GM06990 (cell line): ENCODE data around the gene EXPH5.

ENCODE experiments used
- DNase-seq: peaks from one replicate; pipeline ENCODE4 v3.0.0-alpha.2; 2011; ENCODE audit not compliant: insufficient read length; ENCODE audit errors: extremely low read depth
- H3K27me3 ChIP-seq: replicated peaks from 2 replicates; pipeline ENCODE4 v1.6.0; 2011; ENCODE audit warnings: low read length; ENCODE audit not compliant: control insufficient read depth, insufficient read depth
- H3K36me3 ChIP-seq: 2 replicates; pipeline ENCODE4 v1.5.1; 2011; ENCODE audit warnings: low read length; ENCODE audit not compliant: control insufficient read depth, insufficient read depth
- H3K4me3 ChIP-seq: replicated peaks from 2 replicates; pipeline ENCODE4 v1.5.1; 2011; ENCODE audit warnings: low read depth, mild to moderate bottlenecking, control low read depth, low read length
- CTCF ChIP-seq: IDR thresholded peaks from 2 replicates; pipeline ENCODE4 v1.5.1; 2011; ENCODE audit warnings: low read length, control low read depth, mild to moderate bottlenecking, inconsistent platforms; ENCODE audit not compliant: insufficient read depth, poor library complexity, severe bottlenecking

The EXPH5 gene

GRCh38 chr11:108569896-108570295 lies 23.7 kb downstream of the EXPH5 start:
- TF ChIP-seq CTCF, result no peak
- DNase-seq, result no peak
- no peak overlapping the region for H3K4me3 ChIP-seq

GRCh38 chr11:108568195-108568858 lies 25.2 kb downstream of the EXPH5 start:
- Histone ChIP-seq H3K4me3 (no peak overlapping the region), H3K36me3 (no peaks in the 10 kb centered on the region), H3K27me3 (no peaks in the 10 kb centered on the region)
- no peak for TF ChIP-seq CTCF
- no peak for DNase-seq

More at GRCh38 chr11:108569896-108570295, 23.7 kb downstream of the EXPH5 start:
- Histone ChIP-seq H3K36me3 (no peaks in the 10 kb centered on the region), H3K27me3 (no peaks in the 10 kb centered on the region)

DNA sequence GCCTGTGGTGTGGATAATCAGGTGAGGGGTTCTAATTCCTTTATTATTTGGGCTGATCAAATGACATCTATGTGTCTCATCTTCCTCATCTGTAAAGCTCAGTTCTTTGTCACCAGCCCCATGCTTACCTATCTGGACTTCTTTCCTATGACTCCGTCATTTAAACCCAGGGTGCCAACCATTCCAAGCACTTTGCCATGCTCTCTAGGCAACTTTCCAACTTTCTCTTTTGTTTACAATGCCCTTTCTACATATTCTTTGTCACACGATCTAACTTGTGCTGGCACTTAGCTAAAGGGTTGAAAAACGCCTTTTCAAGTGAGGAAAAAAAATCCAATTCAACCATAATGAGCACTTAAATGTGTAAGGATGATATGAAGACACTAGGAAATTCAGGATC lies 27.9 kb downstream of the EXPH5 start:
- Histone ChIP-seq H3K36me3 (no peaks in the 10 kb centered on the region), H3K4me3 (no peak overlapping the region), H3K27me3 (no peaks in the 10 kb centered on the region)
- TF ChIP-seq CTCF, result no peak
- no peak for DNase-seq

DNA sequence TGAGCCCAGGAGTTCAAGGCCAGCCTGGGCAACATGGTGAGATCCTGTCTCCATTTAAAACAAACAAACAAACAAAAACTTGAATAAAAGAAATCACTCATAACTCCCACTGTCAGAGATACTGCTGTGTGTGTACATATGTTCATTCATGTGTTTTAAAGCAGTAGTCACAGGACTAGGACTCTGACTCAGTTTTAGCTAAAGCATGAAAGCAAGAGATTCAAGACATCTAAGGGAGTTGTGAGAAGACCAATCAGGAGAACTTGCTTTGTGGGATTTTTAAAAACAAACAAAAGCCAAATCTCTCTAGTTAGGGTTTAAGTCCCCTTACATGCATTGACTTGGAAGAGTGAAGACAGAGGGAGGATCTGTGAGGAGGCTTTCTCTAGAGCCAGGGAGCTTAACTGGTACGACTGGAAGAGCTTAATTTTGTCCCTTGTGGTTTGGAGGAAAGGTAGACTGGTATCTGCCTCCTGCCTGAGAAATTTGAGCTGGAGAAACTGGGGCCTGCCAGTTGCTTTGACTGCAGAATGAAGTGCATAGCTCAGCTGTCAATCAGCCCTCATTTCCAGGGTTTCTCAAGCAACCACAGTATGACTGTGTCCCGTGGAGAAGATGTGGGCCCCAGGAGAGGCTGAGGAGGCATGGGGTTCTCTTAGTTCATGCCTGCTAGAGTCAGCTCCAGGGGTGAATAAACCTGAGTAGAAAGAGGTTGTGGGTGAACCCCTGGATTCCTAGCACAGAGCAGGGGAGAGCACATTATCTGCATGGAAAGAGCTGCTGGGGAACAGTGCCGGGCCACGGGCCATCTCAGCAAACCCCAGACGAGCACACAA lies 30.6 kb downstream of the EXPH5 start:
- H3K27me3 ChIP-seq, result no peaks in the 10 kb centered on the region
- H3K4me3 ChIP-seq, result no peak overlapping the region
- DNase-seq, result no peak
- no peak for TF ChIP-seq CTCF
- no peaks in the 10 kb centered on the region for H3K36me3 ChIP-seq

GRCh38 chr11:108561535-108561991 lies 32.0 kb downstream of the EXPH5 start:
- H3K36me3 ChIP-seq, result no peaks in the 10 kb centered on the region
- no peaks in the 10 kb centered on the region for H3K27me3 ChIP-seq
- no peak overlapping the region for H3K4me3 ChIP-seq
- no peak for TF ChIP-seq CTCF
- no peak for DNase-seq
